ENCODE measurements around the gene PRPF8. TPM values are rescaled to one million over a fixed set of nuclear protein-coding genes. Genes with fewer than 3 reads are reported as not detected.

The PRPF8 gene
- total and polyA plus RNA-seq, 2 of the 13 experiments (the other 11 are each of a cell fraction or from before 2014, with no cell fraction given) = 112 to 179 TPM

- TF ChIP-seq ZNF142 (CRISPR knock-in tag; IDR thresholded peaks at IDR 0.05) = no peak; the same call in 1 of the 2 replicates
- TF ChIP-seq HOXA7 (CRISPR knock-in tag; IDR thresholded peaks at IDR 0.05) = no peak
- no peak for TF ChIP-seq CENPBD1 (CRISPR knock-in tag; IDR thresholded peaks at IDR 0.05; ENCODE audit: borderline replicate concordance, low read depth)
- no peak for TF ChIP-seq PTBP1 (IDR thresholded peaks at IDR 0.05; ENCODE audit: low read depth, low read length, poor library complexity, severe bottlenecking)
- TF ChIP-seq HIC2 (CRISPR knock-in tag; IDR thresholded peaks at IDR 0.05; ENCODE audit: low read depth) = no peak
- TF ChIP-seq ZNF569 (CRISPR knock-in tag; IDR thresholded peaks at IDR 0.05; ENCODE audit: borderline replicate concordance) = no peak
- TF ChIP-seq BATF2 (CRISPR knock-in tag; IDR thresholded peaks at IDR 0.05) = no peak
- no peak for TF ChIP-seq ZKSCAN8 (CRISPR knock-in tag; IDR thresholded peaks at IDR 0.05; ENCODE audit: borderline replicate concordance)
- no peak for TF ChIP-seq ZSCAN29 (CRISPR knock-in tag; conservative IDR thresholded peaks at IDR 0.05)
- TF ChIP-seq KAT8 (CRISPR knock-in tag; IDR thresholded peaks at IDR 0.05) = peak; percentile 50
- TF ChIP-seq TRAFD1 (CRISPR knock-in tag; IDR thresholded peaks at IDR 0.05; ENCODE audit: borderline replicate concordance) = no peak
- TF ChIP-seq RELA (CRISPR knock-in tag; IDR thresholded peaks at IDR 0.05) = no peak
- TF ChIP-seq HMGXB4 (CRISPR knock-in tag; IDR thresholded peaks at IDR 0.05; ENCODE audit: borderline replicate concordance in 1 of 2, low read depth in 1 of 2) = peak; percentile 17 to 67; a peak in 3 of 4 replicates
- peak; percentile 65 for TF ChIP-seq POLR2AphosphoS5 (IDR thresholded peaks at IDR 0.05; ENCODE audit: low read depth, low read length)
- no peak for TF ChIP-seq TOPORS (CRISPR knock-in tag; IDR thresholded peaks at IDR 0.05)
These were observed 31.6 kb upstream of the PRPF8 start (continued) for GRCh38 chr17:1716076-1716911.
